Ovary (tissue), 3 donors: ENCODE data around the gene SERPINH1.
A peak's percentile ranks its signal among the peaks of the same experiment; 100 is the strongest.

Experiments used
- EP300 ChIP-seq: sonication (generic); formaldehyde crosslinking; IDR thresholded peaks from one replicate; pipeline ENCODE4 v1.6.1; 2017; ENCODE audit warnings: antibody characterized with exemption
- TF ChIP-seq, protein P1 (sequence below), 3 donors: fragments of 450-650 bp in 2 of 3; fragments of 200-600 bp in 1 of 3; IDR thresholded peaks; one replicate each; pipeline versions ENCODE4 v1.5.1 to v1.8.0; 2016 to 2022; ENCODE audit warnings: antibody characterized with exemption in 3 of 3, mild to moderate bottlenecking in 1 of 3
- donor health status: DM: no; HTN: no; CAD: no.

DNA sequence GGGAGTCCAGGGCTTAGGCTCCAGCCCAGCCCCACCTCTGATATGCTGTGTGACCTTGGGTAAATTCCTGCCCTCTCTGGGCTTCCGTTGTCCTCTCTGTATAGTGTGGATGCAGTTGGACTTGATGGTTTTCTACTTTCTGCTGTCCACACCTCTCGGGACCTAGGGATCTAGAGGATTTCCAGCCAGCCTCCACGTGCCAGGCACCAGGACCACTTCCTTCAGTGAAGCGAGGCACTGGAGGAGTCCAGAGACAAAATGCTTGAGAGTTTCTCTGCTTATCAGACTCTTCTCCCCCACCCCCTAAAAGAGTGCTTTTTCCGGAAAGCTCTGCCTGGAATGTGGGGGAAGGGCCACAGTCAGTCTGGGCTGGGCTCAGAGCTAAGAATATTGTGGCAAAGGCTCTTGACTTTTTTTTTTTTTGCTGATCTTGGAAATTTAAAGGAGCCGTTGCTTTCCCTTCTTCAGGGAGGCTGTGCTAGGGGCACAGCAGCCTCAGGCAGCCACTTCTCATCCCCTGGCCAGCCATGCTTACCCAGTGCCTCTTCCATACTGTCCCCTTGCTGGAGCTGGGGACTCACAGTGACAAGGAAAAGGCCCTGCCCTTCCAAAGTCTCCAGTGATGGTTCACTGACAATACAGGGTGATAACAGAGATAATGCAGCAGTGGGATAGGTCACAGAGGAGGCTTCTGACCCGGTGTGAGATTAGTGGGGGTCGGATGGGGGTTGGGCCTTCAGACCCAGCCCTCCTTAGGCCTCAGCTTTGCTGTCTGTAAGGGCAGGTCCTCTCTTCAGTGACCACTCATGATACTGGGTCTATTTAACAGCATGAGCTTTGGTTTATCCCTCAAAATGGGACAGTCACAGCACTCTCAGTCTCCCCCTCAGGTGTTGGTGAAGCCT is 2.9 kb upstream of the SERPINH1 start:
- TF ChIP-seq EP300, result peak; percentile 39
- TF ChIP-seq, protein P1, sequence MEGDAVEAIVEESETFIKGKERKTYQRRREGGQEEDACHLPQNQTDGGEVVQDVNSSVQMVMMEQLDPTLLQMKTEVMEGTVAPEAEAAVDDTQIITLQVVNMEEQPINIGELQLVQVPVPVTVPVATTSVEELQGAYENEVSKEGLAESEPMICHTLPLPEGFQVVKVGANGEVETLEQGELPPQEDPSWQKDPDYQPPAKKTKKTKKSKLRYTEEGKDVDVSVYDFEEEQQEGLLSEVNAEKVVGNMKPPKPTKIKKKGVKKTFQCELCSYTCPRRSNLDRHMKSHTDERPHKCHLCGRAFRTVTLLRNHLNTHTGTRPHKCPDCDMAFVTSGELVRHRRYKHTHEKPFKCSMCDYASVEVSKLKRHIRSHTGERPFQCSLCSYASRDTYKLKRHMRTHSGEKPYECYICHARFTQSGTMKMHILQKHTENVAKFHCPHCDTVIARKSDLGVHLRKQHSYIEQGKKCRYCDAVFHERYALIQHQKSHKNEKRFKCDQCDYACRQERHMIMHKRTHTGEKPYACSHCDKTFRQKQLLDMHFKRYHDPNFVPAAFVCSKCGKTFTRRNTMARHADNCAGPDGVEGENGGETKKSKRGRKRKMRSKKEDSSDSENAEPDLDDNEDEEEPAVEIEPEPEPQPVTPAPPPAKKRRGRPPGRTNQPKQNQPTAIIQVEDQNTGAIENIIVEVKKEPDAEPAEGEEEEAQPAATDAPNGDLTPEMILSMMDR (IDR thresholded peaks at IDR 0.05), result no peak
